GM10266 (cell line): Measurements from ENCODE around the gene ATXN1.

Source experiments
- DNase-seq: peaks from one replicate; pipeline ENCODE4 v3.0.0; 2012; ENCODE audit errors: extremely low spot score
- CTCF ChIP-seq: IDR thresholded peaks from 2 replicates; pipeline ENCODE4 v1.5.1; 2012; ENCODE audit warnings: mild to moderate bottlenecking, low read depth; ENCODE audit not compliant: control insufficient read depth, insufficient read depth; ENCODE audit errors: missing control alignments

ATXN1 gene

GRCh38 chr6:16437095-16437494 lies 324.2 kb downstream of the ATXN1 start:
- DNase-seq, result no peak
- TF ChIP-seq CTCF, result no peak

GRCh38 chr6:16436550-16436949 lies 324.7 kb downstream of the ATXN1 start:
- DNase-seq, result no peak
- TF ChIP-seq CTCF, result no peak

GRCh38 chr6:16434885-16435284 lies 326.4 kb downstream of the ATXN1 start:
- no peak for TF ChIP-seq CTCF
- no peak for DNase-seq

GRCh38 chr6:16433338-16433890 lies 327.8 kb downstream of the ATXN1 start:
- TF ChIP-seq CTCF, result no peak

GRCh38 chr6:16432075-16433032 lies 328.9 kb downstream of the ATXN1 start:
- no peak for TF ChIP-seq CTCF
- DNase-seq, result no peak

More at GRCh38 chr6:16433338-16433890, 327.8 kb downstream of the ATXN1 start:
- DNase-seq, result no peak

GRCh38 chr6:16431106-16431505 lies 330.2 kb downstream of the ATXN1 start:
- TF ChIP-seq CTCF, result no peak
- DNase-seq, result no peak
